OCI-M2 (cell line): ENCODE measurements around the gene ZC3HAV1.
"Not testable (repeated sequence)": the region's sequence is repeated elsewhere in the genome, so short reads cannot be mapped to it uniquely, and the experiment has no call there.

Experiments
- DNase-seq: peaks from one replicate; lab custom pipeline; 2025; ENCODE audit not compliant: unreplicated experiment; lab: John Stamatoyannopoulos, UW

ZC3HAV1 gene

DNA sequence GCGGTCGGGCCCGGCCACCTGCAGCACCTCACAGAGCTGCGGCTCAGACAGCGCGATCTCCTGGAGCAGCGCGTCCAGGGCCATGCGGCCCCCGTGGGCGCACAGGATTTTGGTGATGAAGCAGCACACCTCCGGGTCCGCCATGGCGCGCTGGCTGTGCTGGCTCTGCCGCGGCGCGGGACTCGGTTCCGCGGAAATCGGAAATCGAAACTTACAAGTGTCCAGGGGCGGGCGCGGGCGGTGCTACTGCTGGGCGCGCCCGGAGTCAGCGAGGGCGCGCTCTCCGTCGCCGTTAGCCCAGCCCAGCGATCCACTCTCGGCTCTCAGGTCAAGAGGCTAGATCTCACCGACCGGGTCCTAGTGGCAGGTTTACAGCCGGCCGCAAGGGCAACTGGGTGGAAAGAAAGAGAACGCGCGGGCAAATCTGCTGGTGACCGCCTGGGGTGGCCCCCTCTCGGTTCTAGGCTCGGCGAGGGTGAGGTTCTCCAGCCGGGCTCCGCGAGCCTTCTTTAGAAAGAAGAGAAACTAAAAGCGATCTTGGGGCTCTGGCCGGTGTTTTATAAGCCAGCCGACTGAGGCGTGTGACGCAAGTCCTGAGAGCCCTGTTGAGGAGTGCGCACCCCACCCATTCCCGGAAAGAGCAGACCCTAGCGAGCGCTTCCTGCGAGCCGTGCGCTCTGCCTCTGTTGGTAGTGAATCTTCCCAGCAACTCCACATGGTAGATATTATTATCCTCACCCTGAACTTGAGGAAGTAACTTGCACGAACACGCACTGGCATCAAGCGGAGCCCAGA lies at the start of gene ZC3HAV1:
Gene ZC3HAV1 (minus strand): TSS at position 533 of the 795 bp plus-strand sequence. CDS start 389 bp downstream, at position 144.
- DNase-seq = peak; percentile 62

DNA sequence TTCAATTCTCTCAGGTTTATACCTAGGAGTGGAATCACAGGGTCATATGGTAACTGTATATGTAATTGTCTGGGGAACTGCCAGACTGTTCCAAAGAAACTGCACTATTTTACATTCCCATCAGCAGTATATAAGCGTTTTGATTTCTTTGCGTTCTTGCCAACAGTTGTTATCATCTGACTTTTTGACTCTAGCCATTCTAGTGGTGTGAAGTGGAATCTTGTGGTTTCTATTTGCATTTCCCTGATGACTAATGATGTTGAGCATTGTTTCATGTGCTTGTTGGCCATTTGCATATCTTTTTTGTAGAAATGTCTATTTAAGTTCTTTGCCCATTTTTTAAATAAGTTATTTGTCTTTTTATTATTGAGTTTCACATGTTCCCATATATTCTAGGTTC lies 44.3 kb upstream of the ZC3HAV1 start:
- DNase-seq = no peak

DNA sequence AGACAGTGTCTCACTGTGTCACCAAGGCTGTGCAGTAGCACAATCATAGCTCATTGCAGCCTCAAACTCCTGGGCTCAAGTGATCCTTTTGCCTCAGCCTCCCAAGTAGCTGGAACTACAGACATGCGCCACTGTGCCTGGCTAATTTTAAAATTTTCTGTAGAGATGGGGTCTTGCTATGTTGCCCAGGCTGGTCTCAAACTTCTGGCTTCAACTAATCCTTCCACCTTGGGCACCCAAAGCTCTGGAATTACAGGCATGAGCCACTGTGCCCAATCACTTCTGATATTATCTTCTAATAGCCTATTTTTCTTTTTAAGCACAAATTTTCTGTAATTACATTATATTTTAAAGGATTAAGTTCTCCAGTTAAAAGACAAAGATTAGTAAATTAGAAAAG lies 42.6 kb upstream of the ZC3HAV1 start:
- DNase-seq = no peak

DNA sequence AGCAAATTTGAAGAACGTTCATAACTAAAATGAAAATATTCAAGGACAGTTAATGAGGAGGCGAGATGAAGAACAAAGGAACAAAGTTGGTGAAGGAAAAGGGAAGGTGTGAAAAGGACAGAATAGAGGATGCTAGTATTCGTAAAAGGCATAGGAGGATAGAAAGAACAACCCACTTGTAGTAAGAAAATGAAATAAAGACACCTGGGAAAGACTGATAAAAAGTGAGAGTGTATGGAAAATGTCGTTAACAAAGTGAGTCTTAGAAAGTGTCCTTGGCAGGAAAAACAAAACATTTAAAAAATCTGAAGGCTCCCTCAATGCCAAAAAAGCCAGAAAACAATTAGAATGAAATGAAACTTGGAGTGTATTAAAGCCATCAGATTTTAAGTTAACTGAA lies 29.6 kb upstream of the ZC3HAV1 start:
- DNase-seq = no peak

DNA sequence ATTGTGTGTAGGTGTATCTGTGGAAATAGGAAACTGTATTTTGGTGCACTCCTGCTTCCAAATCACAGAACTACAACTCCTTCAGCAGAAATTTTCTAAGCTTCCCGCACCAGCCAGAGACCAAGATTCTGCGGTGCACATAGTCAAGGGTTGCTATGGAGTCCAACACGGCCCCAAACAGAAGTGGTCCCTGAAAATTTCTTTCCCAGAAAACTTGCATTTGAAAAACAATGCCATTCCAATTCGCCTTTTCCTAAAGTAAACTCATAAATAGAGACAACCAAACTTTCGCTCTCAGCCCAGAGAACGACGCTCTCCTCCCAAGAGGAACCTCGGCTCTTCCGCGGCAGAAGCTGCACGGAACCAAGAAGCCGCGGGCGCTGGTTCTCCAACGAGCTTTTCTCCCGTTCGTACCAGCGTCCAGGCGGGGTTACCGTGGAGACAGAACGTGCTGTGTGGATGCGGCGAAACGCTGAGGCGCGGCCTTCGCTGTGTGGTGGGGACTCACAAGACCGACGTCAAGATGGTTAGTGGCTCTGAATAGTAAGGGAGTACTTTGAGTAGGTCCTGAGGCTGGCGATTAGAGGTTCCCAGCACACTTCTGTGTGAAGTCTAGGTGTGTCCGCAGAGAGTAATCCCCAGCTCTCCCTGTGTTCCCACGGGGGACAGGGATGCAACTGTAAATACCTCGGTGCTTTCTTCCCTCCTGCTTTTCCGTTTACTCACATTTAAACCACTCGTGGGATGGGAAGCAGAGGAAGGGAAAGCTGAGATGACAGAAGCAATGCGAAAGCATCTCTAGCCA lies 24.0 kb upstream of the ZC3HAV1 start:
- peak; percentile 87 for DNase-seq

DNA sequence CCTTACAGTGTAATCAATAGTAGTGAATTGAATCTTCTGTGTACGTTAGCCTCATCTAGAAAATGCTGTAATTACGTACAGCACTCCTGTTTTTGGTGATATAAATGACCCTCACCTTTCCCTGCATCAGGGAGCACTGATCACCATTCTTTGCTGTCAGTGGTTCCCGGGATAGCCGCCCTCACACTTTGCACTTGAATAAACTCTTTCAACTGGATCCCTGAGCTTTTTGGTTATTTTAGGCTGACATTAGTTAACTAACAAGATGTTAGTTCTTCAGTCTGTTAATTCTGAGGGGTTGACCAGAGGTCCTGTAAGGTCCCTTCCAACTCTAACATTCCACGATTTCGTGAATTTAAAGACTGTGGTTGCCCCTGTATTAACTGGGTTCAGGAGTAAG lies 23.4 kb upstream of the ZC3HAV1 start:
- DNase-seq = no peak

DNA sequence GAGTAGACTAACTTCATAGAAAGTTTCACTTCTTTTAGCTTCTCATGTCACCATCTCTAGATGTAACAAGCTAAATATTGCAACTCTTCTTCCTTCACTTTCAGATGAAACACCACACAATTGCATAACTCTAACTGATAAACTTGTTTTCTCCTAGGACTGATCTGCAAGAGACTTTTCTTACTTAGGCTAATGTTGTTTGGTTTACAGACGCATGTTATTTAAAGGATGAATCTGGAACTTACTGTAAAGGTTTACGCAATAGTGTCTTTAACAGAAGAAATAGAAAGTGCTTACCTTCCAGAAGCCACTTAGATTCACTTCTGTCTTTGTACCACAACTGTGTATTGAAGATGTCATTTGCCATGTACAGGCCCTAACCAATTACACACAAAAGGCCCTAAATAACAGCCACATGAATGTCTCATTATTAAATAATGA lies 22.1 kb upstream of the ZC3HAV1 start:
- no peak for DNase-seq

DNA sequence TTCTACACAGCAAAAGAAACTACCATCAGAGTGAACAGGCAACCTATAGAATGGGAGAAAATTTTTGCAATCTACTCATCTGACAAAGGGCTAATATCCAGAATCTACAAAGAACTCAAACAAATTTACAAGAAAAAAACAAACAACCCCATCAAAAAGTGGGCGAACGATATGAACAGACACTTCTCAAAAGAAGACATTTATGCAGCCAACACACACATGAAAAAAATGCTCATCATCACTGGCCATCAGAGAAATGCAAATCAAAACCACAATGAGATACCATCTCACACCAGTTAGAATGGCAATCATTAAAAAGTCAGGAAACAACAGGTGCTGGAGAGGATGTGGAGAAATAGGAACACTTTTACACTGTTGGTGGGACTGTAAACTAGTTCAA lies 20.3 kb upstream of the ZC3HAV1 start:
- DNase-seq = not testable (repeated sequence)

DNA sequence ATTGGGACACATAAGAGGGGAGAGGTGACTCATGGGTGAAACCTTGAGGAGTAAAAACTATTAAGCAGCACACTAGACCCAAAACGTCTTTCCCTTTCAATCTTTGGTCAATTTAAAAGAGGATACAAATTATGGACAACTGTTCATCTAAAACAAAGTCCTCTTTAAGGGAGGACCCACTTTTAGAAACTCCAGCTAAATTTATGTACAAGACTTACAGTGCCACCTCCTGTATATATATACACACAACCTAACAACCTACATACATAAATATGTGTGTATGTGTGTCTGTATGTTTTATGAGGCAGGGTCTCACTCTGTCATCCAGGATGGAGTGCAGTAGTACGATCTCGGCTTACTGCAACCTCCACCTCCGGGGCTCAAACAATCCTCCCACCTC lies 18.1 kb upstream of the ZC3HAV1 start:
- no peak for DNase-seq

DNA sequence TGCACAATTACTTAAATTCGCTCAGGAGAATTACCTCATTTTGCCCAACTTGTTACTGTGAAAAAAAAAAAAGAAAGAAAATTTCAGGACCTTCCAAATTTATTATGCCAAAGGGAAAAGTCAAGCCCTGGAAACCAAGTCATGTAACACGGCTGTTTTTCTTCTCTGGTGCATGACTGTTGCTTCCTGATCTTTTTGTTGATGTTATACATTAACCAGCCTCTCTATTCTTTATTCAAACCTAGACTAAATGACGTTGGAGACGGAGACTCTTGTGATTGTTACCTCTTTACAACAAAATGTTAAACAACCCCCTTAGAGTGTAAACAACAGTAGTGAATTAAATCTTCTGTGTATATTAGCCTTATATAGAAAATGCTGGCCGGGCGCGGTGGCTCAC lies 16.1 kb upstream of the ZC3HAV1 start:
- DNase-seq = no peak

DNA sequence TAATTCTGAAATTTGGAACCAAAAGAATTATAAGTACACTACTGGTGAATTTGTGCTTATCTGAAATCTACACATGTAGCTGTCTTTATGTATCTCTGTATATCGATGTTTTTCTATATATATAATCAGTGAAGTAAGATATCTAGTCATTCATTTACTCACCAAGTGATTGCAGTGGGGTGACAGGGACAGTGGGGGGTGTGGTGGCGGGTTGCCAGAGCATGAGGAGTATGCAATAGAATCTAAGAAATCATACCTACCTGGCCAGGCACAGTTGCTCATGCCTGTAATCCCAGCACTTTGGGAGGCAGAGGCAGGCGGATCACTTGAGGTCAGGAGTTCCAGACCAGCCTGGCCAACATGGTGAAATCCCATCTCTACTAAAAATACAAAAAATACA lies 15.5 kb upstream of the ZC3HAV1 start:
- not testable (repeated sequence) for DNase-seq

DNA sequence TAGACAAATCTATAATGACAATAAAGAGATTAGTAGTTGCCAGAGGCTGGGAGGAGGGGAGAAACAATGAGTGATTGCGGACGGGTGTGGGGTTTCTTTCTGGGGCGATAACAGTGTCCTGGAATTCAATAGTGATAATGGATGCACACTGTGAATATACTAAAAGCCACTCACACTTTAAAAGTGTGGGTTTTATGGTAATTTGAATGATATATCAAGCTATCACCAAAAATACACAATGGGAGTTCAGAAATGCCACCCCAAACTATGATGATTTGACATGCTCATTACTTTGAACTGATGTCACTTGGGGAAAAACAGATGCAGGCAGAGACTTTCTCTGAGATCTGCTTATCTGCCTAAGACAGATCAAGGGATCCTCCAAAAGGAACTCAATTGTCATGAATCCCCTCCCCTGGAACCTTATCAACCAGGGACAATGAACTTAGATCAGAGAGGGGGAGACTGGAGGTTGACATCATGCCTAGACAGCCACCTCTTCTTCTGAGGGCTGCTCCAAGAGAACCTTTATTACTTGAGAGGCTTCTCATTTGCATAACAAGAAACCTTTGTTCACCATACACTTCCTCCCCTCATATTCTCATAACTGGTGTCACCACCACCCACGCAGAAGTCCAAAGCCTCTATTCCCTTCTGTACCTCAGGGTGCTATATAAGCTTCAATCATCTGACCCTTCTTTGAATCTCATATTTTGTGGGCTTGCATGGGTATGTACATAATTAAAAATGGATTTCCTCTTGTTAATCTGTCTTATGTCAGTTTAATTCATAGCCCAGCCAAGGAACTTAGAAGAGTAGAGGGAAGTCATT lies 14.8 kb upstream of the ZC3HAV1 start:
- DNase-seq = peak; percentile 93

DNA sequence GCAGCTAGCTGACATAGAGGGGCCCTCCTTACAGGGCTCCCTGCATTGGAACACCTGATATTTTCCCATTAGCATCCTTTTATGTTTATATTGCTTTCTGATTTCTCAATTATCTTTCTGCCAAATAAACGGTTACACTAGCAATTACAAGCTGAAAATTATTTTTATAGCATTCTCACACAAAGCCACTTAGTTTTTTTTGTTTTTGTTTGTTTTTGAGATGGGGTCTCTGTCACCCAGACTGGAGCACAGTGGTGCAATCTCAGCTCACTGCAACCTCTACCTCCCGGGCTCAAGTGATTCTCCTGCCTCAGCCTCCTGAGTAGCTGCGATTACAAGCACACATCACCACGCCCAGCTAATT lies 9.9 kb upstream of the ZC3HAV1 start:
- DNase-seq = no peak

DNA sequence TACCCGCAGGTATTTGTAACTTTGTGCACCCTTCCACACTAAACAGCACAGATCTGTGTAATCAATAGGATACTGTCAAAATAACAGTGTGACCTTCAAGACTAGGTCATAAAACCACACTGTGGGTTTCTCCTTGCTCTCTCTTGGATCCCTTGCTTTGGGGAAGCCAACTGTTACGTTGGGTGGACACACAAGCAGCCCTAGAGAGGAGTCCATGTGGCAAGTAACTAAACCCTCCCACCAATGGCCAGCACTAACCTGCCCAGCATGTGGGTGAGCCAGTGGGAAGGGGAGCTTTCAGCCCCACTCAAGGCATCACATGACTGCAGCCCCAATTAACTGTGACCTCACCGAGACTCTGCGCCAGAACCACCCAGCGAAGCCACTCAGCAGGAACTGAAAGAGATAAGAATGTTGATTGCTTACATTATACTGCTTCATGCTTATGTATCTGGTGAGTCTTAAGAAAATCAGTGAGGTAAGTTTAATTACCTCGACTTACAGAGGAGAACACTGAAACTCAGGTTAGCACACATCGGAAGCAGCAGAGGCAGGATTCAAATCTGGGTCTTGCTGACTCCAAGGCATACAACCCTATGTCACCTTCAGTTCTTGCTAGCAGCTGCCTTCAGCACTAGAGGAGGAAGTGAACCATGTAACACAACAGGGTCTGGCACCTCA lies 9.4 kb upstream of the ZC3HAV1 start:
- no peak for DNase-seq

DNA sequence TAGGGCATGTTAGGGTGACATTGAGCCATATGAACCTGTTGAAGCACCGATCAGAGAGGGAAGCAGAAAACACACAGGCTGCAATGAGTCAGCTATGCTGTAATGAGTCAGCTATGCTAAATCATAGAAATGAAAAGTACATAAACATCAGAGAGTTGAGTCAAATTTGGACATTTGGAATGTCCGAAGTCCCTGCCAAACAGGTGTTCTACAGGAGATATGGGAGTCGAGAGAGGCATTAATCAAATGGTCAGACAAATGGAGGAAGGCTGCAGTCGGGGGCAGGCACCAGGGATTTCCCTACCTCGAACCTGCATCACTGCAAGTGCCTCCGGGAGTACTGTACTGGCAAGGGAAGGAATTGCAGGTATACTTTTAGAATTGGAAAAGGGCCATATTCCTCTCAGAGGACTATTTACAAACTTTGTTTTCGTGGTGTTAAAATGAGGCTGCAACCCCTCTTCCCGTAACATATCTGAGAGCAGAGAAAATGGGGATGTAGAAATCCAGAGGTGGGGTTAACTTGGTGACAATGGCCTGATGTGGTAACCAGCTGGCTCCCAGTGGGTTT lies 8.8 kb upstream of the ZC3HAV1 start:
- DNase-seq = no peak

DNA sequence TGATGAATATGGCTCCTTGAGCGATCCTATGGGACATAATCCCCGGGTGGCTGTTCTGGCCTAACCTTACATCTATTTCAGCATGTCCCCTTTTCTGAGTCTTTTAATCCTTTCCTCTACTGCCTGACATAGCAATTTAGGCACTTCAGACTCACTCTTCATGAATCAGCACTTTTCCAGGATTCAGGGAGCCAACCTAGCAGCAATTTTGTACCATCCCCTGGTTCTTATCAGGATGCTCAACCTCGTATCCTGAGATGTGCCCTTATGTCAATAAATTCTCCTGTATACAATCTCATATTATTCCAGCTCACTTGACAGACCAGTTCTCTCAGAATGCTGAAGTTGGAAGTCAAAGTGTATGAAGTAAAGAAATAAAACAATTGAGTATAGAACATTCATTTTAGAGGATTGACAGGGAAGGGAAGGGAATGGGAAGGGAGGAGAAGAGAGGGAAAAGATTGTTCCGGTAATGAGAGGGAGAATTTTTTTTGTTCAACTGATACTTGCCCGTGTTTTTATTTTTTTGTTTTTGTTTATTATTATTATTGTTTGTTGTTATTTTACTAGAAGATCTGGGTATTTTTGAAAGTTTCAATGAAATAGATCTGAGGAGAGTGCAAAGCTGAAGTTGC lies 8.2 kb upstream of the ZC3HAV1 start:
- no peak for DNase-seq

DNA sequence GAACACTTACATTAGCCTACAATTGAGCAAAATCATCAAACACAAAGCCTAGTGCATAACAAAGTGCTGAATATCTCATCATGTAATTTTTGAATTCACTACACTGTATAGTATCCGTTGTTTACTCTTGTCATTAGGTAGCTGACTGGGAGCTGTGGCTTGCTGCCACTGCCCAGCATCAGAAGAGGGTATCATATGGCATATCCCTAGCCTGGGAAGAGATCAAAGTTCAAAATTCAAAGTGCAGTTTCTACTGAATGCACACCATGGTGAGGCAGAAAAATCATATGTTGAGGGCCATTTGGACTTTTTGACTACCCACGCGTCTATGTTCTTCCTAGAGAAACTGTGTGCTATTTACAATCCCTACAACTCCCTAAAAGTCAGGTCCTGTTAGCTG lies 7.5 kb upstream of the ZC3HAV1 start:
- no peak for DNase-seq

DNA sequence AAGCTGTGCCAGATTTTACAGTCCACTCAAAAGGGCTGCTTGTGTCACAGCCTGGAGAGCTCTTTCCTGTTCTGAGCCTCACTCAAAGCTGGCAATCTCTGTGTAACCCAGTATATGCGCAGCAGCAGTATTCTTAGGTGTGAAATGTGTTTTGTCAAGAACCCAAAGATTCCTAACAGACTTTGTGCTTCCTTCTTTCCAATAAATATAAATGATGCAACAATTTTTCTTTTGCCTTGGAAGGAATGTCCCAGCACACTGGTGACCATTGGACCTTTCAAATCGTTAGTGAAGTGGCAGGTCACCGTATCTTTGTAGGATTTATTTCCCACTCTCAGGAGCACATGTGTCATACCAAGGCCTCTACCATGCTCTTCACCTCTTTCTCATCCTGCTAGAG lies 5.6 kb upstream of the ZC3HAV1 start:
- no peak for DNase-seq

DNA sequence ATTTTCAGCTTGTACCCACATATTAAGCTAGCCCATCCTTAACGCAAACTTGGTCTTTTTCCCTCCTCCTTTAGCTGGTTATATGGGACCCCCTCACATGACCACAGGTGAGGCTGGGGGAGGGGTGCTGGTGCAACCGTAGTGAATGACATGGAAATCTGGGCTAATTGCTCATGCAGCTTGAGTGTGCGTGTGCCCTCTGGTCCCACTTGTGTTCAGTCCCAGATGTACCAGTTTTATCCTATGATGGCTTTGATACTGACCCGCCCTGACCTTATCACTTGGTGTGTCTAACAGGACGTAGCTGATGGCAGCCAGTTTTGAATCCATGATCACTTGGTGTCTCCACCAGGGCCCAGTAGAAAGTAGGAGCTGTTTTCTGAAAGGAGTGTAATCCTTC lies 5.1 kb upstream of the ZC3HAV1 start:
- no peak for DNase-seq

DNA sequence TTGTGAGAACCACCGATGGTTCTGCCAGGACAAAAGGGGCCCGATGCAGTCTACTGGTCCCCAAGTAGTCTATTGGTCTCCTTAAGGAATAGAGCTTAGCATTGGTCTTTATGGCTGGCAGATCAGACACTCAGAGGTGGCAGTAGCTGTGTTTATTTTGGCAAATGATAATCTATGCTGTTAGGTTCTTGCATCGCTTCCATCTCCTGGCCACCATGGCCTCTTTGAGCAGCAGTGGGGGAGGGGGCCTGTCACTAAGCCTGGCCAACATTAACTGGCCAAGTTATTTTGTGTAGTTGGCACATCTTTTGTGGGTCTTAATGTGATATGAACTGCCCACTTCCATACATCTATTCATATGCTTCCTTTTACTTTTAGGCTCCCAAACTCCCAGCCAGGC lies 4.5 kb upstream of the ZC3HAV1 start:
- no peak for DNase-seq
